Measurements from ENCODE around the gene SPACA6.

The SPACA6 gene

GRCh38 chr19:51688671-51689571, 4.2 kb upstream of the SPACA6 start:
- H3K4me3 ChIP-seq (ENCODE audit: low read depth, low read length), result peak overlapping the region; percentile 96
- in situ Hi-C loops (cut with HindIII; ENCODE audit: low sequenced_read_pairs), result no loop called here
- DNase-seq (ENCODE audit: low read depth), result peak; percentile 88
- TF ChIP-seq, protein P1, sequence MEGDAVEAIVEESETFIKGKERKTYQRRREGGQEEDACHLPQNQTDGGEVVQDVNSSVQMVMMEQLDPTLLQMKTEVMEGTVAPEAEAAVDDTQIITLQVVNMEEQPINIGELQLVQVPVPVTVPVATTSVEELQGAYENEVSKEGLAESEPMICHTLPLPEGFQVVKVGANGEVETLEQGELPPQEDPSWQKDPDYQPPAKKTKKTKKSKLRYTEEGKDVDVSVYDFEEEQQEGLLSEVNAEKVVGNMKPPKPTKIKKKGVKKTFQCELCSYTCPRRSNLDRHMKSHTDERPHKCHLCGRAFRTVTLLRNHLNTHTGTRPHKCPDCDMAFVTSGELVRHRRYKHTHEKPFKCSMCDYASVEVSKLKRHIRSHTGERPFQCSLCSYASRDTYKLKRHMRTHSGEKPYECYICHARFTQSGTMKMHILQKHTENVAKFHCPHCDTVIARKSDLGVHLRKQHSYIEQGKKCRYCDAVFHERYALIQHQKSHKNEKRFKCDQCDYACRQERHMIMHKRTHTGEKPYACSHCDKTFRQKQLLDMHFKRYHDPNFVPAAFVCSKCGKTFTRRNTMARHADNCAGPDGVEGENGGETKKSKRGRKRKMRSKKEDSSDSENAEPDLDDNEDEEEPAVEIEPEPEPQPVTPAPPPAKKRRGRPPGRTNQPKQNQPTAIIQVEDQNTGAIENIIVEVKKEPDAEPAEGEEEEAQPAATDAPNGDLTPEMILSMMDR (IDR thresholded peaks at IDR 0.05; ENCODE audit: low read depth, low read length, missing control alignments), result no peak

GRCh38 chr19:51689751-51690453, 3.2 kb upstream of the SPACA6 start:
- DNase-seq (ENCODE audit: low read depth), result no peak
- in situ Hi-C loops (cut with HindIII; ENCODE audit: low sequenced_read_pairs), result no loop called here

DNA sequence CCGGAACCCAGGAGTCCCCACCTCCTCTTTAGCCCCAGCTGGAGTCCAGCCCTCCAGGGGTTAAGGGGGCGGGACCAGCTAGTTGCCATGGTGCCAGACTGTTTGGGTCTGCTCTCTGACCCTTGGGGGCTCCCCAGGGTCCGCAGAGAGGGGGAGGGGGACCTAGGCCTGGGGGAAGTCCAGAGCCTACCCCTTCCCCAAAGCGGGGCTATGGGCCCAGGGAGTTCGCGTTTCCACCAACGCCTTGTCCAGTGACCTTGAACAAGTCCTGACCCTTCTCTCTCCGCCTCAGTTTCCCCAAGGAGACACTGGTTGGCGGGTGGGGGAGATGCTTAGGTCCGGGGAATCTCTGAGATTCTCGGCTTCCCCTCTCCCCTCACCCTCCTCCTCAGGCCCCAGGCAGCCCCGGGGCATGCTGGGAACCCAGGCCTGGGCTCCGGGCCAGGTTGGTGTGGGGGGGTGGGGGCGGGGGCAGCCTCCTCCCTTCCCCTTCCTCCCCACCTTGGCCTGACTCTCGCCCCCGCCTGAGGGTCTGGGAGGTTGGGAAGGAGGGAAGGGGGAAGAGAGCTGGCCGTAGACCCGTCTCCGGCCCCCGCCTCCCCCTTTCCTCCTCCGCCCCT, 2.6 kb upstream of the SPACA6 start:
- in situ Hi-C loops (cut with HindIII; ENCODE audit: low sequenced_read_pairs), result no loop called here

More at GRCh38 chr19:51689751-51690453, 3.2 kb upstream of the SPACA6 start:
- TF ChIP-seq, protein P1 (IDR thresholded peaks at IDR 0.05; ENCODE audit: low read depth, low read length, missing control alignments), result no peak
- peak overlapping the region; percentile 96 for H3K4me3 ChIP-seq (ENCODE audit: low read depth, low read length)

GRCh38 chr19:51691074-51691583, 2.0 kb upstream of the SPACA6 start:
- in situ Hi-C loops (cut with HindIII; ENCODE audit: low sequenced_read_pairs), result no loop called here
- H3K4me3 ChIP-seq (ENCODE audit: low read depth, low read length), result peak overlapping the region; percentile 96
- TF ChIP-seq, protein P1 (IDR thresholded peaks at IDR 0.05; ENCODE audit: low read depth, low read length, missing control alignments), result no peak
- no peak for DNase-seq (ENCODE audit: low read depth)

More for the DNA sequence above, 2.6 kb upstream of the SPACA6 start:
- TF ChIP-seq, protein P1 (IDR thresholded peaks at IDR 0.05; ENCODE audit: low read depth, low read length, missing control alignments), result no peak
- no peak for DNase-seq (ENCODE audit: low read depth)
- peak overlapping the region; percentile 96 for H3K4me3 ChIP-seq (ENCODE audit: low read depth, low read length)

GRCh38 chr19:51691584-51692428, 1.3 kb upstream of the SPACA6 start:
- no peak for DNase-seq (ENCODE audit: low read depth)
- peak overlapping the region; percentile 96 for H3K4me3 ChIP-seq (ENCODE audit: low read depth, low read length)
- TF ChIP-seq, protein P1 (IDR thresholded peaks at IDR 0.05; ENCODE audit: low read depth, low read length, missing control alignments), result no peak
- in situ Hi-C loops (cut with HindIII; ENCODE audit: low sequenced_read_pairs), result no loop called here
